ENCODE measurements around the gene PDE2A.
A peak's percentile ranks its signal among the peaks of the same experiment; 100 is the strongest.

Gene PDE2A

GRCh38 chr11:72588421-72589410 is 85.5 kb downstream of the PDE2A start:
- no peak for DNase-seq (ENCODE audit: low read depth)

- DNase-seq (ENCODE audit: low read depth) = no peak
Measured at GRCh38 chr11:72587696-72588095, 86.5 kb downstream of the PDE2A start.

- DNase-seq (ENCODE audit: low read depth) = no peak
Measured at GRCh38 chr11:72586321-72587090, 87.7 kb downstream of the PDE2A start.

GRCh38 chr11:72585762-72586311 is 88.4 kb downstream of the PDE2A start:
- no peak for DNase-seq (ENCODE audit: low read depth)

- no peak for DNase-seq (ENCODE audit: low read depth)
Measured at GRCh38 chr11:72584939-72585597, 89.2 kb downstream of the PDE2A start.

GRCh38 chr11:72584293-72584938 is 89.8 kb downstream of the PDE2A start:
- peak; percentile 26 for DNase-seq (ENCODE audit: low read depth)

GRCh38 chr11:72583616-72584292 is 90.5 kb downstream of the PDE2A start:
- no peak for DNase-seq (ENCODE audit: low read depth)

- DNase-seq (ENCODE audit: low read depth) = no peak
Measured at GRCh38 chr11:72583177-72583553, 91.1 kb downstream of the PDE2A start.

- no peak for DNase-seq (ENCODE audit: low read depth)
Measured at GRCh38 chr11:72582206-72583176, 91.7 kb downstream of the PDE2A start.

- DNase-seq (ENCODE audit: low read depth) = no peak
Measured at GRCh38 chr11:72581067-72581466, 93.2 kb downstream of the PDE2A start.

- no peak for DNase-seq (ENCODE audit: low read depth)
Measured at GRCh38 chr11:72580642-72580950, 93.6 kb downstream of the PDE2A start.

GRCh38 chr11:72579816-72580641 is 94.2 kb downstream of the PDE2A start:
- DNase-seq (ENCODE audit: low read depth) = no peak

GRCh38 chr11:72578991-72579815 is 95.0 kb downstream of the PDE2A start:
- DNase-seq (ENCODE audit: low read depth) = no peak

- no peak for DNase-seq (ENCODE audit: low read depth)
Measured at GRCh38 chr11:72578566-72578965, 95.7 kb downstream of the PDE2A start.

GRCh38 chr11:72578051-72578450 is 96.2 kb downstream of the PDE2A start:
- no peak for DNase-seq (ENCODE audit: low read depth)

GRCh38 chr11:72577271-72577721 is 96.9 kb downstream of the PDE2A start:
- DNase-seq (ENCODE audit: low read depth) = no peak

- no peak for DNase-seq (ENCODE audit: low read depth)
Measured at GRCh38 chr11:72576661-72577060, 97.6 kb downstream of the PDE2A start.

- DNase-seq (ENCODE audit: low read depth) = no peak
Measured at GRCh38 chr11:72576243-72576595, 98.0 kb downstream of the PDE2A start.

Measured in stimulated activated CD8-positive, alpha-beta memory T cell treated with anti-CD3 and anti-CD28 coated beads, Interleukin-15, amount 100 ng/mL, for 24 hours (primary cell).